Midbrain (tissue), 1 donor: ENCODE data around the gene ENDOG.
"Not testable (repeated sequence)": the region's sequence is repeated elsewhere in the genome, so short reads cannot be mapped to it uniquely, and the experiment has no call there.

Experiments used
- DNase-seq: peaks from one replicate; lab custom pipeline; 2025; lab: John Stamatoyannopoulos, UW

The ENDOG gene

GRCh38 chr9:128862401-128862851 lies 44.1 kb downstream of the ENDOG start:
- no peak for DNase-seq

- DNase-seq = peak; percentile 56
These were observed 45.3 kb downstream of the ENDOG start for GRCh38 chr9:128863647-128864046.

GRCh38 chr9:128870128-128870940 lies 52.0 kb downstream of the ENDOG start:
- no peak for DNase-seq

GRCh38 chr9:128870941-128871265 lies 52.6 kb downstream of the ENDOG start:
- DNase-seq = not testable (repeated sequence)
